H1 (cell line): ENCODE measurements around the gene YWHAB. TPM values are rescaled to one million over a fixed set of nuclear protein-coding genes. Genes with fewer than 3 reads are reported as not detected.

Experiments used
- BCL11A ChIP-seq, 2 experiments: IDR thresholded peaks; one replicate each; pipeline ENCODE4 v1.6.1; 2011; ENCODE audit warnings: low read depth in 2 of 2, low read length in 2 of 2, mild to moderate bottlenecking in 2 of 2
- SAP30 ChIP-seq: fragments of 300-600 bp; sonication (generic); IDR thresholded peaks from 2 replicates; pipeline ENCODE4 v1.7.1; 2012; ENCODE audit warnings: low read length, moderate library complexity, mild to moderate bottlenecking, inconsistent platforms; ENCODE audit not compliant: insufficient read depth, insufficient replicate concordance
- polyA plus RNA-seq, 7 experiments: library from polyadenylated mRNA; depleted of rRNA in 3 of 7; stranded (reverse) in 5 of 7; unstranded in 2 of 7; fragments of >200 nt in 5 of 7; fragments of 200-250 nt in 2 of 7; gene quantifications; 1 replicate in 5 of 7; 2 replicates in 1 of 7; 4 replicates in 1 of 7; pipeline versions ENCODE4 v1.2.1 to v1.2.3, GENCODE V29; 2011 to 2013; ENCODE audit warnings: missing spikeins in 2 of 7, mixed read lengths in 2 of 7
- total RNA-seq: library from RNA; stranded (reverse); fragmentation: NEBNext Ultra II Directional; extraction: Animal tissue kit (Norgen Biotek cat#: 25700); gene quantifications from 2 replicates; pipeline ENCODE4 v1.2.1, GENCODE V29; 2021
- TF ChIP-seq, protein P1 (sequence below): IDR thresholded peaks from 2 replicates; pipeline ENCODE4 v1.6.1; 2012; ENCODE audit warnings: inconsistent platforms

Gene YWHAB
- total and polyA plus RNA-seq, 2 of the 8 experiments (the other 6 are each of a cell fraction or from before 2014, with no cell fraction given), result 72.9 to 256 TPM

DNA sequence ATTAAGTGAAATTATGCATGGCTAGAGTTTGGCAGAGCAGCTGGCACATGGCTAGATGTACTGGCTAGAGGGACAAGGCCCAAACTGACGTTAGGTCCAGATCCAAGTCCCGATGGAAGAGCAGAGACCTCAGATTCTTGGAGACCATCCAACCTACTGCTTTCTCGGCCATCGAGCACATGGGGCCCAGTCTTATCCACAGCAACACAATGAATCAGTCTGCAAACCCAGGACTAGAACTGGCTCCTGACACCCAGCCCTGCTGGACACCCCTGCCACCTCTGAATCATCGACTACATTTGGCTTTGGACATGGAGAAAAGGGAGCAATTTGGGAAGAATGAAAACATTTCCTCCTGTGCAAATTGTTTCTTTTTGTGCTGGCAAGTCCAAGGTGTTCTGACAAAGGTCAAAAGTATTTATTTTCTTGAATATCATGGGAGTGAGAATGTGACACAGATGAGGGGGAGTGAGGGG lies 23.9 kb upstream of the YWHAB start (continued):
- TF ChIP-seq, protein P1, sequence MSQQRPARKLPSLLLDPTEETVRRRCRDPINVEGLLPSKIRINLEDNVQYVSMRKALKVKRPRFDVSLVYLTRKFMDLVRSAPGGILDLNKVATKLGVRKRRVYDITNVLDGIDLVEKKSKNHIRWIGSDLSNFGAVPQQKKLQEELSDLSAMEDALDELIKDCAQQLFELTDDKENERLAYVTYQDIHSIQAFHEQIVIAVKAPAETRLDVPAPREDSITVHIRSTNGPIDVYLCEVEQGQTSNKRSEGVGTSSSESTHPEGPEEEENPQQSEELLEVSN, result no peak
- TF ChIP-seq BCL11A (IDR thresholded peaks at IDR 0.05; ENCODE audit: low read depth in 2 of 2, low read length in 2 of 2) (no peak), SAP30 (no peak)
